SU-DHL-6 (cell line): Measurements from ENCODE around the gene FDPS.

Source experiments
- H2AFZ ChIP-seq: fragments of 200-600 bp; sonication (generic); 2 replicates; pipeline ENCODE4 v1.6.1; 2014; ENCODE audit warnings: low read depth, mild to moderate bottlenecking, moderate library complexity, mixed read lengths, antibody characterized with exemption, low read length; ENCODE audit not compliant: severe bottlenecking
- H3F3A ChIP-seq: fragments of 200-600 bp; shearing (Covaris generic); 2 replicates; pipeline ENCODE4 v1.6.0; 2016; ENCODE audit warnings: antibody characterized with exemption, mild to moderate bottlenecking; ENCODE audit not compliant: insufficient read depth
- H3K27ac ChIP-seq: fragments of 200-600 bp; sonication (generic); 2 replicates; pipeline ENCODE4 v1.5.1; 2016; ENCODE audit warnings: low read depth, mild to moderate bottlenecking, low read length, moderate library complexity, mixed read lengths
- H3K27me3 ChIP-seq: fragments of 200-600 bp; sonication (generic), shearing (Covaris generic); 2 replicates; pipeline ENCODE4 v1.6.0; 2014; ENCODE audit warnings: mild to moderate bottlenecking, low read length
- H3K36me3 ChIP-seq: fragments of 200-600 bp; sonication (generic); 2 replicates; pipeline ENCODE4 v1.6.1; 2014; ENCODE audit warnings: mild to moderate bottlenecking, low read length, mixed read lengths
- H3K4me2 ChIP-seq: fragments of 300-600, 200-600 bp; shearing (Covaris generic), sonication (generic); 2 replicates; pipeline ENCODE4 v1.6.0; 2014; ENCODE audit warnings: low read length, low read depth, mild to moderate bottlenecking; ENCODE audit not compliant: poor library complexity, severe bottlenecking
- H3K4me3 ChIP-seq: fragments of 200-600 bp; sonication (generic); 2 replicates; pipeline ENCODE4 v1.5.1; 2014; ENCODE audit warnings: antibody characterized with exemption, low read length, mild to moderate bottlenecking, mixed read lengths; ENCODE audit not compliant: insufficient read depth, poor library complexity, severe bottlenecking
- H3K79me2 ChIP-seq: fragments of 200-600 bp; sonication (generic); 2 replicates; pipeline ENCODE4 v1.6.1; 2014; ENCODE audit warnings: mild to moderate bottlenecking, low read length, moderate library complexity; ENCODE audit not compliant: insufficient read depth
- H3K9ac ChIP-seq: fragments of 200-600 bp; sonication (generic); 2 replicates; pipeline ENCODE4 v1.7.0; 2014; ENCODE audit warnings: mild to moderate bottlenecking, low read length
- H3K9me2 ChIP-seq: fragments of 200-600 bp; sonication (generic); replicated peaks from 2 replicates; pipeline ENCODE4 v1.6.1; 2014; ENCODE audit warnings: low read length; ENCODE audit not compliant: insufficient read depth
- H3K9me3 ChIP-seq: fragments of 200-600 bp; sonication (generic); 2 replicates; pipeline ENCODE4 v1.6.1; 2014; ENCODE audit warnings: low read length, mixed read lengths; ENCODE audit not compliant: insufficient read depth
- H4K20me1 ChIP-seq: fragments of 200-600 bp; sonication (generic); 2 replicates; pipeline ENCODE4 v1.6.1; 2014; ENCODE audit warnings: low read depth, mild to moderate bottlenecking, antibody characterized with exemption, low read length, moderate library complexity, mixed read lengths
- EZH2phosphoT487 ChIP-seq: fragments of 200-600 bp; sonication (generic), shearing (Covaris generic); conservative IDR thresholded peaks from 2 replicates; pipeline ENCODE4 v1.6.1; 2018; ENCODE audit warnings: mild to moderate bottlenecking, antibody characterized with exemption, low read length, moderate library complexity, mixed read lengths
- TF ChIP-seq, protein P1 (sequence below): fragments of 200-600 bp; sonication (generic); IDR thresholded peaks from one replicate; pipeline ENCODE4 v1.5.1; 2017; ENCODE audit warnings: antibody characterized with exemption, mild to moderate bottlenecking, low read length, moderate library complexity; ENCODE audit not compliant: insufficient read depth, poor library complexity, severe bottlenecking

Gene FDPS

DNA sequence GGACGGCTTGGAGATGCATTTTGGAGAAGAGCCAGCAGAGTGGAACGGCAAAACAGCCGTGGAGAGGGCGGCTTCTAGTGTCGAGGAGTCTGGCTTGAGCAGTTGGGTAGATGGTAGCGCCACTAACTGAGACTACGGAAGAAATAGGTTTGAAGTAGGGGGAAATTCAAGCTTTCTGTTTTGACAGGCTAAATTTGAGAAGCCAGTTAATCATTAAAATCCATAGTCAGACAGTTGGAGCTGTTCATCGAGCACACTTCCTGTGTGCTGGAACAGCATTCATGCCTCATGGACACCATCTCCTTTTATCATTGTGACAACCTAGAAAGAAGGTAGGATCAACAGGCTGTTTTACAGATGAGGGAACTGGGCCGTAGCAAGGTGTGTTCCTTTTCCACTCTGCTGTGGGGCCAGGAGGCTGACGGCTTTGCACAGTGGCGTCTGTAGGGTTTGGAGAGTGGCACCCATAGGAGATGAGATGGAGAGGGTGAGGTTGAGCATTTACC lies 4.1 kb upstream of the FDPS start:
- Histone ChIP-seq H4K20me1 (no peaks in the 10 kb centered on the region), H3K9me2 (no peaks in the 10 kb centered on the region), H3K79me2 (peaks cover 10% of the 10 kb centered on the region), H3K27ac (no peak overlapping the region), H3K9ac (no peak overlapping the region), H3K4me3 (no peak overlapping the region), H3K4me2 (no peak overlapping the region), H3F3A (peaks cover 13% of the 10 kb centered on the region), H2AFZ (no peak overlapping the region), H3K9me3 (no peaks in the 10 kb centered on the region), H3K27me3 (no peaks in the 10 kb centered on the region), H3K36me3 (no peaks in the 10 kb centered on the region)
- TF ChIP-seq EZH2phosphoT487: no peak
- TF ChIP-seq, protein P1, sequence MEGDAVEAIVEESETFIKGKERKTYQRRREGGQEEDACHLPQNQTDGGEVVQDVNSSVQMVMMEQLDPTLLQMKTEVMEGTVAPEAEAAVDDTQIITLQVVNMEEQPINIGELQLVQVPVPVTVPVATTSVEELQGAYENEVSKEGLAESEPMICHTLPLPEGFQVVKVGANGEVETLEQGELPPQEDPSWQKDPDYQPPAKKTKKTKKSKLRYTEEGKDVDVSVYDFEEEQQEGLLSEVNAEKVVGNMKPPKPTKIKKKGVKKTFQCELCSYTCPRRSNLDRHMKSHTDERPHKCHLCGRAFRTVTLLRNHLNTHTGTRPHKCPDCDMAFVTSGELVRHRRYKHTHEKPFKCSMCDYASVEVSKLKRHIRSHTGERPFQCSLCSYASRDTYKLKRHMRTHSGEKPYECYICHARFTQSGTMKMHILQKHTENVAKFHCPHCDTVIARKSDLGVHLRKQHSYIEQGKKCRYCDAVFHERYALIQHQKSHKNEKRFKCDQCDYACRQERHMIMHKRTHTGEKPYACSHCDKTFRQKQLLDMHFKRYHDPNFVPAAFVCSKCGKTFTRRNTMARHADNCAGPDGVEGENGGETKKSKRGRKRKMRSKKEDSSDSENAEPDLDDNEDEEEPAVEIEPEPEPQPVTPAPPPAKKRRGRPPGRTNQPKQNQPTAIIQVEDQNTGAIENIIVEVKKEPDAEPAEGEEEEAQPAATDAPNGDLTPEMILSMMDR: no peak

DNA sequence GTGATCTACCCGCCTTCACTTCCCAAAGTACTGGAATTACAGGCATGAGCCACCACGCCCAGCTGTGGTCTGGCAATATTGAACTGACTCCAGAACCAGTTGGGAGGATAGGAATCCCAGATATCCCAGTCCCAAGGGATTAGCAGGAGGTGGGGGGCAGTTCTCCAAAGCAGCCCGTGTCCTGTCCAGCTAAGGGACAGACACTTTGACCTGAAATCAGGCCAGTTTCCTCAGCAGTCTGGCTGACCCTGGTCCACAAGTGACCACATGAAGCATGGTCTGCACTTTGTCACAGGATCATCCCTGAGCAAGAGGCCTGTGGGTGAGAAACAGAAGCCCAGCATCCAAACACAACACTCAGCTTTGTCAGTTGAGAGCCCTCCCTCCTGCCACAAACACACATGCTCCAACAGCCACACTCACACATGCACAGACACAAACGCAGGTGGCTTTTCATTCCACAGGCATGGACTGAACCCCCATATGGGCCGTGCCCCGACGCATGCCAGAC lies 2.7 kb upstream of the FDPS start:
- no peak for TF ChIP-seq EZH2phosphoT487
- TF ChIP-seq, protein P1: no peak
- Histone ChIP-seq H2AFZ (no peak overlapping the region), H3K4me2 (no peak overlapping the region)

DNA sequence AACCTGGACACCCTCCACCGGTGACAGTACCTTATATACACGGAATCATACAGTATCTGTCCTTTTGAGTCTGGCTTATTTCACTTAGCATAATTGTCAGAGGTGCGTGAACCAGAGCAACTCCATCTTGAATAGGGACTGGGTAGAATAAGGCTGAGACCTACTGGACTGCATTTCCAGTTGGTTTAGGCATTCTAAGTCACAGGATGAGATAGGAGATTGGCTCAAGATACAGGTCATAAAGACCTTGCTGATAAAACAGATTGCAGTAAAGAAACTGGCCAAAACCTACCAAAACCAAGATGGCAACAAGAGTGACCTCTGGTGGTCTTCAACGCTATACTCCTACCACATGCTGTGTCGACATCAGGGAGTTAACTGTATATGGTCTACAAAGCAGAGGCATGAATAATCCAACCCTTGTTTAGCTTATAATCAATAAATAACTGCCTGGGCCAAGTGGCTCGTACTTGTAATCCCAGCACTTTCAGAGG lies 1.4 kb upstream of the FDPS start:
- Histone ChIP-seq H3F3A (peaks cover 13% of the 10 kb centered on the region), H3K27me3 (no peaks in the 10 kb centered on the region), H3K4me2 (peak overlapping the region; percentile 58), H3K27ac (peak overlapping the region; percentile 89), H3K9me2 (no peaks in the 10 kb centered on the region), H3K9me3 (no peaks in the 10 kb centered on the region), H2AFZ (no peak overlapping the region), H4K20me1 (0 out of 2 replicates have a peak, but pooled peaks cover 4% of the 10 kb centered on the region), H3K9ac (peak overlapping the region; percentile 98), H3K36me3 (peaks cover 8% of the 10 kb centered on the region; the same call in 1 of the 2 replicates), H3K79me2 (peaks cover 34% of the 10 kb centered on the region), H3K4me3 (no peak overlapping the region)
- TF ChIP-seq EZH2phosphoT487: no peak
- TF ChIP-seq, protein P1: peak; percentile 42

More for the DNA sequence above, 2.7 kb upstream of the FDPS start:
- Histone ChIP-seq H4K20me1 (no peaks in the 10 kb centered on the region), H3K4me3 (no peak overlapping the region), H3K9me2 (no peaks in the 10 kb centered on the region), H3F3A (peaks cover 13% of the 10 kb centered on the region), H3K79me2 (peaks cover 23% of the 10 kb centered on the region), H3K36me3 (0 out of 2 replicates have a peak, but pooled peaks cover 5% of the 10 kb centered on the region), H3K27me3 (no peaks in the 10 kb centered on the region), H3K9ac (no peak overlapping the region), H3K9me3 (no peaks in the 10 kb centered on the region), H3K27ac (no peak overlapping the region)
